Measurements from ENCODE around the gene PPARD.

DNA sequence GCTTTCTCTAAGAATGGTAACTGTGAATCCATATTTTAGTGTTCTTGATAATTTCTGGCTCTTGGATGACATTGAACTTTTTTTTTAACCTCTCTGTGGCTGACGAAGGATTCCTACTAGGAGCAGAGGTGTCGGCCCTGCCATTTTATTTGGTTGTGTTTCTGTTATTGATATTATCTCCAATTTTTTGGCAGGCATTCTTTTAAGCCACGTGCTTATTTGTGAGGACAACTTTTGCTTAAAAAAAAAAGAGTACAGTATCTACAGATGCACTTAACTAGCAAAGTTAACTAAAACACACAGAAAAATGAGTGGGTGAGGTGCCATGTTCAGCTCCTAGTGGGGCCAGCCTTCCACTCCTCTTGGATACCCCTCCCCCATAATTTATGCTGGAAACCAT lies 110.9 kb downstream of the PPARD start:
- TF ChIP-seq, protein P1, sequence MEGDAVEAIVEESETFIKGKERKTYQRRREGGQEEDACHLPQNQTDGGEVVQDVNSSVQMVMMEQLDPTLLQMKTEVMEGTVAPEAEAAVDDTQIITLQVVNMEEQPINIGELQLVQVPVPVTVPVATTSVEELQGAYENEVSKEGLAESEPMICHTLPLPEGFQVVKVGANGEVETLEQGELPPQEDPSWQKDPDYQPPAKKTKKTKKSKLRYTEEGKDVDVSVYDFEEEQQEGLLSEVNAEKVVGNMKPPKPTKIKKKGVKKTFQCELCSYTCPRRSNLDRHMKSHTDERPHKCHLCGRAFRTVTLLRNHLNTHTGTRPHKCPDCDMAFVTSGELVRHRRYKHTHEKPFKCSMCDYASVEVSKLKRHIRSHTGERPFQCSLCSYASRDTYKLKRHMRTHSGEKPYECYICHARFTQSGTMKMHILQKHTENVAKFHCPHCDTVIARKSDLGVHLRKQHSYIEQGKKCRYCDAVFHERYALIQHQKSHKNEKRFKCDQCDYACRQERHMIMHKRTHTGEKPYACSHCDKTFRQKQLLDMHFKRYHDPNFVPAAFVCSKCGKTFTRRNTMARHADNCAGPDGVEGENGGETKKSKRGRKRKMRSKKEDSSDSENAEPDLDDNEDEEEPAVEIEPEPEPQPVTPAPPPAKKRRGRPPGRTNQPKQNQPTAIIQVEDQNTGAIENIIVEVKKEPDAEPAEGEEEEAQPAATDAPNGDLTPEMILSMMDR (conservative IDR thresholded peaks at IDR 0.05; ENCODE audit: low read depth, low read length): no peak
- TF ChIP-seq EZH2 (IDR thresholded peaks at IDR 0.05; ENCODE audit: borderline replicate concordance, low read depth, low read length, poor library complexity, severe bottlenecking): no peak

All from A673 (cell line).